Fibroblast of villous mesenchyme (primary cell): ENCODE data around the gene CYTH4. TPM values are rescaled to one million over a fixed set of nuclear protein-coding genes. Genes with fewer than 3 reads are reported as not detected.
A peak's percentile ranks its signal among the peaks of the same experiment; 100 is the strongest.

Experiments used
- DNase-seq: peaks from one replicate; pipeline ENCODE4 v3.0.0-alpha.2; 2010; ENCODE audit warnings: low read depth
- H3K4me3 ChIP-seq: 2 replicates; pipeline ENCODE4 v1.5.1; 2011; ENCODE audit warnings: low read depth, mild to moderate bottlenecking, low read length
- CTCF ChIP-seq: IDR thresholded peaks from 2 replicates; pipeline ENCODE4 v1.5.1; 2012; ENCODE audit warnings: low read depth, mild to moderate bottlenecking, low read length; ENCODE audit not compliant: insufficient read depth
- total RNA-seq: library from RNA; depleted of rRNA; stranded (reverse); fragments of >200 nt; gene quantifications from 2 replicates; pipeline ENCODE4 v1.2.3, GENCODE V29; 2012

The CYTH4 gene
- total RNA-seq, 1 donor, result under 0.01 TPM

- DNase-seq, result peak; percentile 36
- H3K4me3 ChIP-seq, result peak overlapping the region; percentile 56
- peak; percentile 89 for TF ChIP-seq CTCF
Measured at GRCh38 chr22:37267135-37267587, 15.1 kb upstream of the CYTH4 start.

DNA sequence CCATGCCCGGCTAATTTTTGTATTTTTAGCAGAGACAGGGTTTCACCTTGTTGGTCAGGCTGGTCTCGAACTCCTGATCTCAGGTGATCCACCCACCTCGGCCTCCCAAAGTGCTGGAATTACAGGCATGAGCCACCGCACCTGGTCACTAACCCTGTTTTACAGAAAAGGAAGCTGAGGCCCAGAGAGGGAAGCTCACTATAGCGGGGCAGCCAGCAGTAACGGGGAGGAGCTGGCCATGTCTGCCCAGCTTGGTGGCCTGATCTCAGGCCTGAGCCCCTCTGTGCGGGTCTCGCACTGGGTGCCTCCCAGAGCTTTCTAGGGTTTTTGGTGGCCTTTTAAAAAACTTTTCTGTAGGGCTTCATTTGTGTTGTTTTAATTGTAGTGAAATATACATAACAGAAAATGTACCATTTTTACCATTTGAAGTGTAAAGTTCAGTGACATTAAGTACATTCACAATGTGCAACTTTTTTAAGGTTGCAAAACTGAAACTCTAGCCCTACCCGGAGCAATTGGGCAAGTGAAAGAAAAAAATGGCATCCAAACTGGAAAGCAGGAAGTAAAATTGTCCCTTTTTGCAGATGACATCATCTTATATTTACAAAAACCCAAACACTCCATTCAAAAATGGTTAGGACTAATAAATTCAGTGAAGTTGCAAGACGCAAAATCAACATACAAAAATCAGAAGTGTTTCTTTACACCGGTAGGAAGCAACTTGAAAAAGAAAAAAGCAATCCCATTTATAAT lies 14.5 kb upstream of the CYTH4 start:
- peak; percentile 33 for DNase-seq
- no peak overlapping the region for H3K4me3 ChIP-seq
- no peak for TF ChIP-seq CTCF

DNA sequence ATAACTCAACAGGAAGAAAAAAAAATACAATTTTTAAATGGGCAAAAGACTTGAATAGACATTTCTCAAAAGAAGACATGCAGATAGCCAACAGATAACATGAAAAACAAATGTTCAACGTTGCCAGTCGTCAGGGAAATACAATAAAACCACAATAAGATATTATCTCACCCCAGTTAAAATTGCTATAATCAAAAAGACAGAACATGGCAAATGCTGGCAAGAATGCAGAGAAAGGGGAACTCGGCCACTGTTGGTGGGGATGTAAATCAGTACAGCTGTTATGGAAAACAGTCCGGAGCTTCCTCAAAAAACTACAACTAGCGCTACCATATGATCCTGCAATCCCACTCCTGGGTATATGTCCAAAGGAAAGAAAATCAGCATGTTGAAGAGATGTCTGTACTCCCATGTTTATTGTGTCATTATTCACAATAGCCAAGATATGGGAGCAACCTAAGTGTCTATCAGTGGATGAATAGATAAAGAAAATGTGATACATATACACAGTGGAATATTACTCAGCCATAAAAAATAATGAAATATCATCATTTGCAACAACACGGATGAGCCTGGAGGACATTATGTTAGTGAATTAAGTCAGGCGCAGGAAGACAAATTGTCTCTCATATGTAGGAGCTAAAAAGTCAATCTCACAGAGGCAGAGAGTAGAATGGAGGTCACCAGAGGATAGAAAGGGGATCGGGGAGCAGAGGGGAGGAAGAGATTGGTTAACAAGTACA lies 12.2 kb upstream of the CYTH4 start:
- DNase-seq, result no peak
- no peak for TF ChIP-seq CTCF
- H3K4me3 ChIP-seq, result no peak overlapping the region

GRCh38 chr22:37270928-37271650 lies 11.2 kb upstream of the CYTH4 start:
- H3K4me3 ChIP-seq, result no peak overlapping the region
- no peak for TF ChIP-seq CTCF
- DNase-seq, result no peak

GRCh38 chr22:37273126-37273845 lies 9.0 kb upstream of the CYTH4 start:
- DNase-seq, result peak; percentile 70
- H3K4me3 ChIP-seq, result no peak overlapping the region
- no peak for TF ChIP-seq CTCF

GRCh38 chr22:37273846-37274225 lies 8.5 kb upstream of the CYTH4 start:
- no peak for TF ChIP-seq CTCF
- DNase-seq, result no peak
- H3K4me3 ChIP-seq, result no peak overlapping the region
